ENCODE results near the gene ADA. TPM values are rescaled to one million over a fixed set of nuclear protein-coding genes. Genes with fewer than 3 reads are reported as not detected.

The ADA gene
- polyA plus RNA-seq, 1 donor (not counting 4 experiments of a cell fraction or from before 2014, with no cell fraction given), result 21.4 TPM

GRCh38 chr20:44609516-44610312, 41.8 kb downstream of the ADA start:
- Histone ChIP-seq H3K9ac (ENCODE audit: control insufficient read depth, extremely low read depth, insufficient read depth, low read length) (peak overlapping the region; percentile 63), H2AFZ (ENCODE audit: control insufficient read depth, low read length) (peak overlapping the region; percentile 79), H3K9me1 (ENCODE audit: control insufficient read depth, extremely low read depth, insufficient read depth, low read length) (no peaks in the 10 kb centered on the region), H3K9me3 (ENCODE audit: control insufficient read depth, low read depth, low read length) (no peaks in the 10 kb centered on the region), H3K4me1 (ENCODE audit: control insufficient read depth, extremely low read depth, insufficient read depth, low read length) (peaks cover 10% of the 10 kb centered on the region), H3K27me3 (ENCODE audit: control insufficient read depth, extremely low read depth, insufficient read depth, low read length) (no peaks in the 10 kb centered on the region), H3K27ac (ENCODE audit: control insufficient read depth, insufficient read depth, low read length) (peak overlapping the region; percentile 27), H4K20me1 (ENCODE audit: control insufficient read depth, extremely low read depth, insufficient read depth, low read length) (no peaks in the 10 kb centered on the region), H3K36me3 (ENCODE audit: control insufficient read depth in 2 of 2, extremely low read depth in 1 of 2, insufficient read depth in 2 of 2, low read length in 2 of 2) (no peaks in the 10 kb centered on the region), H3K4me3 (ENCODE audit: control insufficient read depth in 2 of 3, extremely low read depth in 1 of 3, insufficient read depth in 2 of 3, low read depth in 1 of 3, low read length in 3 of 3) (no peak overlapping the region), H3K79me2 (ENCODE audit: control insufficient read depth, insufficient read depth, low read length) (no peaks in the 10 kb centered on the region), H3K4me2 (ENCODE audit: control insufficient read depth, extremely low read depth, insufficient read depth, low read depth, low read length) (peak overlapping the region; percentile 65)
- FAIRE-seq (peak; percentile 76), DNase-seq (ENCODE audit: low read depth, low spot score) (peak; percentile 54)
- dilution Hi-C loops (cut with MboI; ENCODE audit: extremely low pct_ligation_motif_present, low sequenced_read_pairs), result no loop called here
- TF ChIP-seq EZH2 (IDR thresholded peaks at IDR 0.05; ENCODE audit: low read length), result no peak
- TF ChIP-seq, protein P1, sequence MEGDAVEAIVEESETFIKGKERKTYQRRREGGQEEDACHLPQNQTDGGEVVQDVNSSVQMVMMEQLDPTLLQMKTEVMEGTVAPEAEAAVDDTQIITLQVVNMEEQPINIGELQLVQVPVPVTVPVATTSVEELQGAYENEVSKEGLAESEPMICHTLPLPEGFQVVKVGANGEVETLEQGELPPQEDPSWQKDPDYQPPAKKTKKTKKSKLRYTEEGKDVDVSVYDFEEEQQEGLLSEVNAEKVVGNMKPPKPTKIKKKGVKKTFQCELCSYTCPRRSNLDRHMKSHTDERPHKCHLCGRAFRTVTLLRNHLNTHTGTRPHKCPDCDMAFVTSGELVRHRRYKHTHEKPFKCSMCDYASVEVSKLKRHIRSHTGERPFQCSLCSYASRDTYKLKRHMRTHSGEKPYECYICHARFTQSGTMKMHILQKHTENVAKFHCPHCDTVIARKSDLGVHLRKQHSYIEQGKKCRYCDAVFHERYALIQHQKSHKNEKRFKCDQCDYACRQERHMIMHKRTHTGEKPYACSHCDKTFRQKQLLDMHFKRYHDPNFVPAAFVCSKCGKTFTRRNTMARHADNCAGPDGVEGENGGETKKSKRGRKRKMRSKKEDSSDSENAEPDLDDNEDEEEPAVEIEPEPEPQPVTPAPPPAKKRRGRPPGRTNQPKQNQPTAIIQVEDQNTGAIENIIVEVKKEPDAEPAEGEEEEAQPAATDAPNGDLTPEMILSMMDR (optimal IDR thresholded peaks at IDR 0.05 in 1 of 3, IDR thresholded peaks at IDR 0.05 in 1 of 3, conservative IDR thresholded peaks at IDR 0.05 in 1 of 3; ENCODE audit: extremely low read depth in 1 of 3, insufficient read depth in 2 of 3, low read length in 3 of 3), result peak; percentile 95 to 100 (median 99)

DNA sequence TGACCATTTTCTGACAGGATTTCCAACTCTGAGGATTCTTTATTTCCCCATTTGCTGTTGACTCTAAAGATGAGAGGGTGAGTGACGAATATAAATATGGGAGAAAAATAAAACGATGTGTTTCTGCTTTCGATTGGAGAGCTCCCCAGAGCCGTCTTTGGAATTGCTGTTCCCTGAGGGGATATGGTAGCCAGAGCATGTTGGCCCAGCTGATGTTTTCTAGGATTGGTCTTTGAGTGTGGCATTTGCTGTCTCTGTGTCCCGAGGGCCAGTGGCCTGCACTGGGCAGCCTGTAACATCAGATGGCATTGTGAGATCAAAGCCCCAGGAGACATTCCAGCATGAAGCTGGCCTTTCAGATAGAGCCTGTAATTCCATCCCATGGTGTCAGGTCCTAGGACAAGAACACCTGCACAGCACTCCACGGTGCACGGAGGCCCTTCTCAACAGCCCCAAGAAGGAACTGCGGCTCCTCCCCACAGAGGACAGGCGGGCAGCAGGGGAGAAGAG, 42.4 kb downstream of the ADA start:
- peak overlapping the region; percentile 65 for H3K4me2 ChIP-seq (ENCODE audit: control insufficient read depth, extremely low read depth, insufficient read depth, low read depth, low read length)
- H3K9me3 ChIP-seq (ENCODE audit: control insufficient read depth, low read depth, low read length), result no peaks in the 10 kb centered on the region
- TF ChIP-seq EZH2 (IDR thresholded peaks at IDR 0.05; ENCODE audit: low read length), result no peak
- TF ChIP-seq, protein P1 (optimal IDR thresholded peaks at IDR 0.05 in 1 of 3, IDR thresholded peaks at IDR 0.05 in 1 of 3, conservative IDR thresholded peaks at IDR 0.05 in 1 of 3; ENCODE audit: extremely low read depth in 1 of 3, insufficient read depth in 2 of 3, low read length in 3 of 3), result no peak
- H3K27me3 ChIP-seq (ENCODE audit: control insufficient read depth, extremely low read depth, insufficient read depth, low read length), result no peaks in the 10 kb centered on the region
- H2AFZ ChIP-seq (ENCODE audit: control insufficient read depth, low read length), result peak overlapping the region; percentile 79
- no peaks in the 10 kb centered on the region for H3K9me1 ChIP-seq (ENCODE audit: control insufficient read depth, extremely low read depth, insufficient read depth, low read length)
- H3K9ac ChIP-seq (ENCODE audit: control insufficient read depth, extremely low read depth, insufficient read depth, low read length), result peak overlapping the region; percentile 63
- dilution Hi-C loops (cut with MboI; ENCODE audit: extremely low pct_ligation_motif_present, low sequenced_read_pairs), result no loop called here
- no peaks in the 10 kb centered on the region for H4K20me1 ChIP-seq (ENCODE audit: control insufficient read depth, extremely low read depth, insufficient read depth, low read length)
- no peak overlapping the region for H3K4me3 ChIP-seq (ENCODE audit: control insufficient read depth in 2 of 3, extremely low read depth in 1 of 3, insufficient read depth in 2 of 3, low read depth in 1 of 3, low read length in 3 of 3)
- H3K79me2 ChIP-seq (ENCODE audit: control insufficient read depth, insufficient read depth, low read length), result no peaks in the 10 kb centered on the region
- H3K27ac ChIP-seq (ENCODE audit: control insufficient read depth, insufficient read depth, low read length), result no peak overlapping the region
- H3K36me3 ChIP-seq (ENCODE audit: control insufficient read depth in 2 of 2, extremely low read depth in 1 of 2, insufficient read depth in 2 of 2, low read length in 2 of 2), result no peaks in the 10 kb centered on the region
- H3K4me1 ChIP-seq (ENCODE audit: control insufficient read depth, extremely low read depth, insufficient read depth, low read length), result peaks cover 10% of the 10 kb centered on the region
- FAIRE-seq (no peak), DNase-seq (ENCODE audit: low read depth, low spot score) (no peak)

Data from keratinocyte (primary cell).